HuH-7 (cell line): Measurements from ENCODE around the gene COL9A3.

Source experiments
- DNase-seq: peaks from one replicate; pipeline ENCODE4 v3.0.0; 2011; ENCODE audit warnings: low spot score

The COL9A3 gene

DNA sequence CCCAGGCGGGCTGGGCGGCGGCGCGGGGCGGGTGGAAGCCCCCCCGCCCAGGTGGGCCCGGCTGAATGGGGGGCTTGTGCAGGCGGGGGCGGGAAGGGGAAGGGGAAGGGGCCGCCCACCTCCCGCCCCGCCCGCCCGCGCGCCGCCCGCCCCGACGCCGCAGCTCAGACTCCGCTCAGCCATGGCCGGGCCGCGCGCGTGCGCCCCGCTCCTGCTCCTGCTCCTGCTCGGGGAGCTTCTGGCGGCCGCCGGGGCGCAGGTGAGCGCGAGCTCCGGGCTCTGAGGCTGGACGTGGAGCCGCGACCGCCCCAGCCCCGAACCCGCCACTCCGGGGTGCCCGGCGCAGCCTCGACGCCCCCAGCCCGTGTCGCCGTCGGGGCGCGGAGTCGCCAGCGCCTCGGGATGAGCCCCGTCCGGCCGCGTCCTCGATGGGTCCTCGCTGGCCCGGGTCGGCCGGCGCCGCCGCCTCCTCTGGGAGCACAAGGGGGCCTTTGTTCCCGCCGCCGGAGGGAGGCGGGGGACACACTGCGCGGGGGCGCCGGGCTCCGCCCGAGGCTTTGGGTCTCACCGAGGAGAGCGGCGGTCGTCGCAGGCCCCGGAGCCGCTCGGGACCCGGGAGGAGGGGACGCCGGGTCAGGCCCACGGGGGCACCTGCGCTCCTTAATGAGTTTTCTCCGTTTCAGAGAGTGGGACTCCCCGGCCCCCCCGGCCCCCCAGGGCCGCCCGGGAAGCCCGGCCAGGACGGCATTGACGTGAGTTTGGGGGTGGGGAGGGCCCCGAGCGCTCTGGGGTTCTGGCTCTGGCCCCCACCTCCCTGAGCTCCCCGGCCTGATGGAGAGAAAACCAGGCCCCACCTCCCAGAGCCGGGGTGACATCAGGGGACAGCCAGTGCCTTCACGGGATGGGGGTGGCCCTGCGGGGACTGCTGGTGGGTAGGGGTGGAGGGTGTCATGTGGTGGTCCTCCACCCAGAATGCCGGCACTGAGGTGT lies at the start of gene COL9A3:
COL9A3 (plus strand) TSS at position 167 of the 990 bp plus-strand sequence; CDS start at position 182, 15 bp downstream.
- DNase-seq = peak; percentile 70

DNA sequence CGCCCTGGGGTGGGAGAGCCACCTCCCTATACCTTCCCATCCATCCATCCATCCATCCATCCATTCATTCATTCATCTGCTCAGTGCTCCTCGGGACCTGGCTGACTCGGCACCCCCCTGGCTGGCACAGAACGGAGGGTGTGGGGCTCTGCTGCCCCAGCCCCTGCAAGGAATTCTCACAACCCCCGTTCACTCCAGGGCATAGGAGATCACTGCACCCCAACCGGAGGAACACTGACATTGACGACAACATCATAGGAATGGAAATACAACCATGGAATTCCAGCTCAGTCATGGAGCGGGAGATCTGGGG lies 48.7 kb upstream of the COL9A3 start:
- DNase-seq = no peak

DNA sequence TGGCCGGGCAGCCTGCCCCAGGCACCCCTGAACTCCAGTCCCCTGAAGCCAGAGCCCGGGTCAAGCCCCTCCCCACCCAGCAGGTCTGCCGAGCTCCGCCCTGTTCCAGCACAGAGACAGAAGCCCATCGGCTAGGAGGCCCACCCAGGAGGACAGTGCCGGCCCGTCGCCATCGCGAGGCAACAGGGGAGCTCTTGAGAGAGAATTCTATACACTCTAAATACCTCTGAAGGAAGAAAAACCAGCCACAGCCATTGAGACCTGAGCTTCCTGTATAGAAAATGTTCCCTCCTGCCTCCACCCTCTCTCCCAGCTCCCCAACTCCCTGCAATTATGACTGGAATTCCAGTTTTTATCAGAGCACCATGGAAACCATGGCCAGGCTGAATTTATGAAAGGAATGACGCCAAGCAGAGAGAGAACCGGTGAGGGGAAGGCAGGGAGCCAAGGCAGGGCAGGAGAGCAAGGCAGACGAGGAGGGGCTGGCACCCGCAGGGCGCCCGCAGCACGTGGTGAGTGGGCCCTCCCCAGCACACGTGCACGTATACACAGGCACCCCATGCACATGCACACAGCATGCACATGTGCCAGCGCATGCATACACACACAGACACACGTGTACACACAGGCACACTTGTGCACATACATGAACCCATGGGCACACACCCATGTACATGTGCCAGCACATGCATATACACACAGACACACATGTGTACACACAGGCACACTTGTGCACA lies 48.1 kb upstream of the COL9A3 start:
- DNase-seq = no peak

DNA sequence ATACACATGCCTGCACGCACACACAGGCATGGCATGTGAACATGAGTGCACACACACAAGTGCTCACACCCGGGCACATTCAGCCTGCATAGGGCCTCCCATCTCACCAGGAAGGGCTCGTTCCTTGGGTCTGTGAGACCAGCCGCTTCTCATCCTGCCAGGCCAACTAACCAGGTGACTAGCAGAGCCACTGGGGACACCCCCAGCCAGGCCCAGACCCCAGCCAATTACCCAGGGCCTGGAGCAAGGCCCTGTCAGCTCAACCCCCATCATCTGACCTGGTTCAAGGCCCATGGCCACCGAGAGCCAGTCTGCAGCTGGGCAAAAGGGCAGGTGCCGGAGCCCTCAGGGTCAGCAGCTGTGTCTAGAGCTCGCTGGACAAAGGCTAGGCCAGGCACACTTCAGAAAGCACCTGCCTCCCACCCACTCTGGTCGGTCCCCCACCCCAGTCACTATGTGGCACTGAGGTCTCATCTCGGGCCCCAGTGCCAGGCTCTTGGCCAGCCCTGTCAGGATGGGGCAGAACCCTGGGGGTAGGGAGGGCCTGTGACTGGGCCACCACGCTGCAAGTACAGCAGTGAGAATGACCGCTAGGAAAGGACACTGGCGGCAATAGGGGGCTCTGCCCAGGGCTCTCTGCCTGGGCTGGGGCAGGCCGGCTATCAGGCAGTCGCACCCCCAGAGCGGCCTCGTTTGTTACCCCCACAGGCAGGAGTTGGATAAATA lies 47.3 kb upstream of the COL9A3 start:
- DNase-seq = no peak

DNA sequence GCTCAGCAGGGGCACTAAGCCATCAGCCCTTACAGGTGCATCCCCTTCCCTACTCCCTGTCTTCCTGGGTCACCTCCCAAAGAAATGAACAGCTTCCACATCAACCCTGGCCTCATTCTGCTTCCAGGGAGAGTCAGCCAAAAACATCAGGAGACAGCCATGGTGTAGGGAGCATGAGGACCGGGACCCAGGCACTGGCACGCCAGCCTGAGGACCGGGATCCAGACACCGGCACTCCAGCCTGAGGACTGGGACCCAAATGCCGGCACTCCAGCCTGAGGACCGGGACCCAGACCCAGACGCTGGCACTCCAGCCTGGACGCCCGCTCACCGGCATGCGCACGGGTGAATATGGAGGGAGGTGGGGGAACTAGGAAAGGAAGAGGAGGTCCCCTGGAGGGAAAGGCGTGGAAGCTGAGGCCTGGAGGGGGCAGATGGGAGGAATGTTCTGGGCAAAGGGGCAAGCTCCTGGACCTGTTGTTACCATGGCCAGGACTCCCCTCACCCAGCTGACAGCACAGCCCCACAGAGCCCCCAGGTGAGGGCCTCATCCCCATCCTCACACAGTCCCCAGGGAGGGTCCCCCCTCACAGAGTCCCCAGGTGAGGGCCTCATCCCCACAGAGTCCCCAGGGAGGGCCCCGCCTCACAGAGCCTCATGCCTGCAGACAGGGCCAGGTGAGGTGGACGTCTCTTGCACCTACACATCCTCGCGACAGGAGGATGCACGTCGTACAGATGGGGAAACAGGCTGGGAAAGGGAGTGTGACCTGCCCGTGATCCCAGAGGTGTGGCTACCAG lies 46.5 kb upstream of the COL9A3 start:
- no peak for DNase-seq

DNA sequence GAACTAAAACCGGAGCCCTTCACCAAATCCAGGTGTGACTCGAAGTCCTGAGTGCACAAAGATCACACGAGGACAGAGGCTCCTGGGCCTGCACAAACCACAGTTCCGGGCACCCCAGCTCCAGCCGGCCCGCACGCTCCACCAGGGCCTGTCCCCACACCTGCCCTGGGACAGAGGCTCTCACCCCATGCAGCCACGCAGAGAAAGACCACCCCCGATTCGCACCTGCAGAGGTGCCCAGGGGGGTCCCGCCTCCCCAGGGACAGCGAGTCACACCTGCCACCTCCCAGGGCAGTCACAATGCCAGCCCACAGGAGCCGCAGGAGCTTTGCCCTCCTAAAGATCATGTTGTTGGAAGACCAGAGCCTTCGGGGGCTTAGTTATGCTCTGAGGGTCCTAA lies 45.9 kb upstream of the COL9A3 start:
- DNase-seq = no peak

DNA sequence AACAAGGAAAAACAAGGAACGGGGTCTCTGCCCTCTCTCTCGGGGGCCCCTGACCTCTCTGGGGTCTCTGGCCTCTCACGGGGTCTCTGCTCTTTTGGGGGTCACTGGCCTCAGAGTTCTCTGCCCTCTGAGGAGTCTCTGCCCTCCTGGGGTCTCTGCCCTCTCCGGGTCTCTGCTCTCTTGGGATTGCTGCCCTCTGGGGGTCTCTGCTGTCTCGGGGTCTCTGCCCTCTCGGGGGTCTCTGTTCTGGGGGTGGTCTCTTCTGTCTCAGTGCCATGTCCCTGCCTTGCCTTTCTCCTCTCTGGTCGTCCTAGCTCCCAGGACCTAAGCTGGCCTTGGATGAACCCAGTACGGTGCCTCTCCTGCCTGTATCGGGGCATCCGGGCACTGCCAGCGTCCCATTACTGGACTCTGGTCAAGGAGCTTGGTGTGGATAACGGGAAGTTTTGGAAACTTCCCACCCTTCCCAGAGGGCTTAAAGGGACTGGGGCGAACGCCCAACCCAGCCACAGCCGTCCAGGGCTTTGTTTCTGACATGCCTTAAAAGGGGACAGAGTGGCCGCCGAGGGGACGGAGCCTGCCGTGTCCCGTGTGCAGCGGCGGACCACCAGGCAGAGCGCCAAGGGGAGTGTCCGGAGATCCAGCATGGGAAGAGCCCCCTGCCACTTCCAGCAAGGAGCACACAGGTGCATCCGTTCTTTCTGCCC lies 45.3 kb upstream of the COL9A3 start:
- DNase-seq = no peak

DNA sequence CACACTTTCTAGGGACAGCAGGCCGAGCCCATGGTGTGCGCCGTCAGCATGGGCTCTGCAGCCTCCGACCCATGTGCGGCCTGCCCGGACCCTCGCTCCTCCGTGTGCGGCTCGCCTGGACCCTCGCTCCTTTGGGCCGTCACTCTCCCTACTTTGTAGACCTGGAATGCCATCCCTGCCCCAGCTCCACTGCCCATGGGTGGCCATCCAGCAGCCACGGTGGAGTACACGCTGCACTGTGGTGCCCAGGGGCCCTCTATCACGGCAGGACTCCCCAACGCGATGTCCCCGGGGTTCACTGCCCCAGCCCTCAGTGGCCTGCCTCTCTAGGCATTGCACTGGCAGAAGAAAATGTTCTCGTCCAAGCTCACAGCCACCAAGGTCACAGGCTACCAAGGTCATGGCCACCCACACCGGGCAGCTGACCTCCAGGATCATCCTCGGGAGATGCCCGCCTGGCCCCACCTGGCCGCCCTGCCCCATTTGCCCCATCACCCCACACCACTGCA lies 44.7 kb upstream of the COL9A3 start:
- no peak for DNase-seq

DNA sequence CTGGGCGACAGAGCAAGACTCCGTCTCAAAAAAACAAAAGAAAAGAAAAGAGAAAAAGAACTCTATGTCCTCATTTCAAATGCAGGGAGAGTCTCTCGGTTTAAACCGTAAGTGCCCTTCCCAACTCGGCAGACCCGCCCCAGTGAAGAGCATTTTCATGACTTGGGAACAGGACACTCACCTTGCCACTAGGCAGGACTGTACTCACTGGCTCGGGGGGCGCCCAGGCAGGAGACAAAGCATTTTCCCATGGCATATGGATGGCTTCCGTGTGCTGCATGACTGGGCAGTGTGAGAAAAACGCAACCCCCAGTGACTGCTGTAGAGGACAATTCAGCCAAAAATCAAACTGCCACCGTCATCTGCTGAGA lies 44.2 kb upstream of the COL9A3 start:
- no peak for DNase-seq

DNA sequence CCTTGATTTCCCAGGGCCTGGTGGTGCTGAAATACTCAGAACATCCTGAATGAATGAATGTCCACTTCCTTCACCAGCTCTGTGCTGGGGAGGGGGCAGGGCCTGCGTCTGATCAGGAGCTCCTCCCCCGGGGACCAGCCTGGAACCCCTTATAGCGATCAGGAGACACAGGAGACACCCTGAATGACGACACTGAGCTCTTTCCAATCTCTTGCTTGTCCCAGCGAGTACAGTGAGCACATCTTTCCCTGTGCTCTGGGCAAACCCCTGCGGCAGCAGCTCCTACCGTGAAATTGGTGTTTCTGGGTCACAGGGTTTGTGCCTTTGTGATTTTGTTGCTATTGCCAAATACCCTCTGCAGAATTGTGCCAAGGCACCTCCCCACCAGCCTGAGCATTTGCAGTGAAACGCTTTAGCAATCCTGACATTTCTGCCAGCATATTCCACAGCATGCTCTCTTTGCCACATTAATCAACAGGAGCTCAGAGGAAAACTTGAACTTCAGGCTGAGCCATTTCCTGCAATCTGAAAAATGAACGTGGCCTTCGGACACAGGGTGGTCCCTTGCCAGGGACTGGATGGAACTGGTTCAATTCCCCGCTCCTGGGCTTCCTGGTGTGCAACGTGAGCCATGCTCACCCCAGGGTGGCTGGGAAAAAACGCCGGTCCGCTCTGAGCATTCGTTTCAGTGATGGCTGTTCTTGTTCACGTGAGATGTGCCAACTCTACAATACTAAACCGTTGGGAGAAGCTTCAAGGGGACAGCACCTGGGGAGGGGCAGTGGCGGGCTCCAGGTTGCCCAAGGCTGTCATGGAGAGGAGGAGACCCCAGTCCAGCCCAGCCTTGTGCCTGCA lies 43.6 kb upstream of the COL9A3 start:
- DNase-seq = no peak

DNA sequence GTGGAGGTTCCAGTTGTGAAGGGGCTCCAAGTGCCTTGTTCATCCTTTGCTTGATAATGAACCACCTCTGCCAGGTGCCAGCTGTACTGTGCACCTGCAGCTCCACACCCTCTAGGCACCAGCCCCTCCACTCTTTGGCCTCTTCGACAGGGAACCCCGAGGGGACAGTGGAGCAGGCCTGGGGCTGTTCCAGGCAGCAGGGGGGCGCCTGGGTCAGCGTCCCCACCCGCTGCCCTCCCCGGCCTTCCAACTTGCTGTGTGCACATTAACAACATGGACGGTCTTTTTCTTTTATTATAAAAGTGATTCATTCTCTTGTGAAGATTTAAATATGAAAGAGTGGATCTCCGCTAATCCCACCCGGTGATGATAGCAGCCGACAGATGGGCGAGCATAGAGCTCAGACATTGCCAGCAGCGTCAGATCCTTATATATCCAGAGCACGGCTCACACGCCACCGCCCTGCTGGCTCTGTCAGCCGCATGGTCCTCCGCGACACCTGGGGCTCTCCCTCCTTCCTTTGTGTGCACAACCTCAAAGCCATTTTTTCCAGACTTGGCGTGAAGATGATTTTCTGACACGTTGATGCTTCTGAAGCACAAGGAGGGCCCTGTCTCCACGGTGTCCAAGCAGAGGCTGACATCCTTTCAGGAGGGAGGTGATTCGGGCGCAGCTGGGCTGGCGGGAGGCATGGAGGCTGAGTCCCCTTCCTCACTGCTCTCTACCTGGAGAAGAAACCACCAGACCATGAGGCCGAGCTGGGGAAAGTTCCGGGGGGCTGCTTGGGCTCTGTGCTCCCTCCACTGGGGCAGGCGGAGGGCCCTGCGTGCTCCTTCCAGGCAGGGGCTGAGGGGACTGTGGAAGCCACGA lies 42.8 kb upstream of the COL9A3 start:
- no peak for DNase-seq

DNA sequence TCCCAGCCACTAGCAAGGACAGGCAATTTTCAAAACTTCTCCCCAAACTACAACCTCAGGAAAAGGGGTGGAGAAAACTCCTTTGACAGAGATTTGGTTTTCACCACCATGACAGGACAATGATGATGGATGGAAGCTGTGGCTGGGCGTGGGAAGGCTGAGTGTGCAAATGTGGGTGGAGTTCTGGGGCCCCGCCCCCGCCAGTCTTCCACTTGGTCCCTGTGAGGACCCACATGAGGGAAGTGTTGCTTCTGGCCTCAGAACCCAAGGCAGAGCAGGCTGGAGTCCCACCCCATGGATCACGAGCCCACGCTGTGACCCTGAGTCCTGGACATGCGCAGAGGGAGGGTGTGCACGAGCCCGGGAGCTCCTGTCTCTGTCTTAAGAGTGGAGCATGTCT lies 42.1 kb upstream of the COL9A3 start:
- DNase-seq = no peak

DNA sequence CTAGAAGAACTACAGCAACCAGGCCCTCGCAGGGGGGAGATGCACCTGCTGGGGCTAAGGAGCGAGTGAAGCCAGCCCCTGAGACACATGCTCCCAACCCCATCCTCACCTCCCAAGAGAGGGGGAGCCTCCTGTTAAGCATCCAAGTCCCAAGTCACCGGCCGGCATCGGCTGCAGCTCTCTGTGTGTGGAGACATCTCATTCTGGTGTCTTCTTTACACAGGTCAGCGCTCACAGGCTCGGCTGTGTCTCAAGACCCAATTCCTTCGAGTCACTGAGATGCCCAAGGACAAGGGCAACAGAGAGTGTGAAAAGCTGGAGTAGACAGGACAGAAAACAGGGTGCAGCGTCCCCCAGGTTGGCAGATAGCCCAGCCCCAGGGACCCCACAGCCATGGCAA lies 41.6 kb upstream of the COL9A3 start:
- no peak for DNase-seq

DNA sequence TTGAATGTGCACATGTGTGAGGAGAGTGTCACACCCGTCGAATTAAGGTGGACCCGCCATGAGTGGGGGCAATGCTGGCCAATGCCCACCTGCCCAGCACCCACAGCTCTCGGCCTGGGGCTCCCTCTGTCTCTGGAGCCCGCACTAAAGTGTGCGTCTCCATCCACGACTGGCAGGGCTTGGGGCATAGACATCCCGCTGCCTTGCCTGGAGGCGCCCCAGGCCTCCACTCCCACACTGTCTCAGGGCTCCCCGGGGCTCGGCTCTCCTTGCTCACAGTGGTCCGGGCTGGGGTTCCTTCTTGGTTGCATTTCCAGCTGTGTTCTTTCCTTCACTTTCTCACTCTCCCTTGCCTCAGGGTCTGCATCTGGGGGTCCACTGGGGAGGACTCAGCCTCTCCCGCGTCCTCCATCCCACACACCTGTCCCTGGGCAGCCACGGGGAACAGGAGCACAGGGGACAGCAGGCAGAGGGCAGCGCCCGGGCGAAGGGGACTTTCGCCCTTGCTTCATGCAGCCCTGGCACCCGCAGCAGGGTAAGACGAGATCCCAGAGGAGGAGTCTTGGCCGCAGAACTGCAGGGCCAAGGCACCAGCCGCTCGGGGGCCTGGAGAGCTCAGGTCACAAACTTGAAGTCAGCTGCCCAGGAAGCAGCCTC lies 40.7 kb upstream of the COL9A3 start:
- no peak for DNase-seq

DNA sequence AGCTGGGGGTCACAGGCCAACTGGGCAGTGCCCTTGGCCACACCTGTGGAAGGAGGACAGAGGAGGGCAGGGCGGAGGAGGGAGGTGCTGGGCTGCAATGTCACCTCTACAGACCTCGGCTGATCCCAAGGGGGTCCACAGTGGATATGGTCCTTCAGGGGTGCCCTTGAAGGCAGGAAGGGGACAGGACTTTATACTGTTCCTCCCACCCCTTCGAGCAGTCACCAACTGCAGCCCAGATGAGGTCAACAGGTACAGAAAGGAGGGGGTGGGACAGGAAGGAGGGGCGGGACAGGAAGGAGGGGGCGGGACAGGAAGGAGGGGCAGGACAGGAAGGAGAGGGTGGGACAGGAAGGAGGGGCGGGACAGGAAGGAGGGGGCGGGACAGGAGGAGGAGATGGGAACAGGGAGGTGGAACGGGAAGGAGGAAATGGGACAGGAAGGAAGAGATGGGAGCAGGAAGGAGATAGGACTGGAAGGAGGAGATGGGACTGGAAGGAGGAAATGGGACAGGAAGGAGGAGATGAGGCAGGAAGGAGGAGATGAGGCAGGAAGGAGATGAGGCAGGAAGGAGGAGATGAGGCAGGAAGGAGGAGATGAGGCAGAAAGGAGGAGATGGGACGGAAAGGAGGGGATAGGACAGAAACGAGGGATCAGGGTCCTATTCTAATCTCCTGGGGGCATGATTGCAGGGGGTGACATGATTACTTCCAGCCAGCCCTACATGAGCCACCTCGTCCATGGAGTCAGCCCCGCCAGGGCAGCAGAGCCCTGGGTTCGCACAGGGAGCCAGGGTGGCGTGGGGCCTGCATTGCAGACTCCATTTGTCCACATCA lies 39.9 kb upstream of the COL9A3 start:
- no peak for DNase-seq

DNA sequence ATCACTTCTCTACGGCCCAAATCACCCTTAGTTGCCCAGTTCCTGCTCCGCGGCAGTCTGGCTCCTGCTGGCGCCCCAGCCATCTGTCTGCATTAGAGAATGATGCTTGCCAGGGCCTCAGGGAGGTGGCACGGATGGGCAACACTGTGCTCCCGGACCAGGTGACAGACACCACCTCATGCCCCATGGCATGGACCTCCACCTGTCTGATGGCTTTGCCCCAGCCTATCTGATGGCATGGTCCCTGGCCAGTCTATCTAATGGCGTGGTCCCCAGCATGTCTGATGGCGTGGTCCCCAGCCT lies 39.4 kb upstream of the COL9A3 start:
- DNase-seq = no peak

DNA sequence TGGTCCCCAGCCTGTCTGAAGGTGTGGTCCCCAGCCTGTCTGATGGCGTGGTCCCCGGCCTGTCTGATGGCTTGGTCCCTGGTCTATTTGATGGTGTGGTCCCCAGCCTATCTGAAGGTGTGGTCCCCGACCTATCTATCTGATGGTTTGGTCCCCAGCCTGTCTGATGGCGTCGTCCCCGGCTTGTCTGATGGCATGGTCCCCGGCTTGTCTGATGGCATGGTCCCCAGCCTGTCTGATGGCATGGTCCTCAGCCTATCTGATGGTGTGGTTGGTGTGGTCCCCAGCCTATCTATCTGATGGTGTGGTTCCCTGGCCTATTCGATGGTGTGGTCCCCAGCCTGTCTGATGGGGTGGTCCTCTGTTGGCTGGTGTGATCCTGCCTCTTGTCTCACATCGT lies 38.8 kb upstream of the COL9A3 start:
- no peak for DNase-seq
